ENCODE data around the gene ST6GALNAC6. TPM values are rescaled to one million over a fixed set of nuclear protein-coding genes. Genes with fewer than 3 reads are reported as not detected.

Gene ST6GALNAC6
- total and polyA plus RNA-seq, 2 of the 8 experiments (the other 6 are each of a cell fraction or from before 2014, with no cell fraction given) = 43.7 to 64.4 TPM

- Histone ChIP-seq H3K4me2 (ENCODE audit: insufficient read depth in 1 of 2, low read depth in 2 of 2, low read length in 2 of 2) (no peak overlapping the region), H3K4me1 (replicated peaks in 1 of 4; ENCODE audit: control insufficient read depth in 3 of 4, insufficient read depth in 4 of 4, low read length in 3 of 4) (peaks cover 0 to 16% (median 7%) of the 10 kb centered on the region in 4 experiments; a peak in 6 of 7 replicates), H2BK15ac (ENCODE audit: low read length) (no peak overlapping the region), H3K23ac (ENCODE audit: insufficient read length) (no peak overlapping the region), H2AK5ac (ENCODE audit: low read depth, low read length) (no peak overlapping the region), H4K8ac (ENCODE audit: extremely low read depth, insufficient read depth, low read length) (no peak overlapping the region), H3K14ac (ENCODE audit: insufficient read length) (no peak overlapping the region), H2BK20ac (ENCODE audit: low read length) (no peak overlapping the region), H3K18ac (ENCODE audit: extremely low read depth, low read length) (peak overlapping the region; percentile 72; the same call in 1 of the 2 replicates), H3K9ac (replicated peaks in 1 of 4; ENCODE audit: extremely low read depth in 1 of 4, low read depth in 3 of 4, low read length in 3 of 4) (no peak overlapping the region), H4K5ac (ENCODE audit: insufficient read length, low read depth, low read length) (no peak overlapping the region), H3K36me3 (ENCODE audit: control insufficient read depth in 2 of 4, insufficient read depth in 4 of 4, low read length in 3 of 4) (peaks cover 7 to 16% (median 13%) of the 10 kb centered on the region in 4 experiments), H3K27me3 (replicated peaks in 1 of 4; ENCODE audit: control insufficient read depth in 3 of 4, extremely low read depth in 1 of 4, insufficient read depth in 3 of 4, low read length in 3 of 4) (no peaks in the 10 kb centered on the region), H3K4ac (replicated peaks; ENCODE audit: insufficient read length, low read depth, low read length) (no peak overlapping the region), H3K23me2 (ENCODE audit: low read depth, low read length) (no peaks in the 10 kb centered on the region), H2AFZ (ENCODE audit: low read length) (no peak overlapping the region), H3K4me3 (ENCODE audit: extremely low read depth in 1 of 4, insufficient read depth in 2 of 4, low read depth in 3 of 4, low read length in 4 of 4) (no peak overlapping the region), H2BK12ac (ENCODE audit: low read depth, low read length) (no peak overlapping the region), H4K91ac (replicated peaks; ENCODE audit: insufficient read length, low read length) (no peak overlapping the region), H3K27ac (ENCODE audit: low read depth, low read length) (no peak overlapping the region), H3K79me2 (ENCODE audit: control insufficient read depth in 1 of 2, insufficient read depth in 2 of 2, low read length in 2 of 2) (no peaks in the 10 kb centered on the region), H3K79me1 (ENCODE audit: low read depth, low read length) (no peaks in the 10 kb centered on the region; the same call in 1 of the 2 replicates), H3K56ac (replicated peaks; ENCODE audit: insufficient read length, low read depth, low read length) (no peak overlapping the region), H2BK5ac (ENCODE audit: low read depth, low read length) (peak overlapping the region; percentile 86), H2BK120ac (replicated peaks; ENCODE audit: low read depth, low read length) (no peak overlapping the region), H3K9me3 (ENCODE audit: insufficient read depth in 2 of 2, low read depth in 1 of 2, low read length in 1 of 2) (no peaks in the 10 kb centered on the region), H4K20me1 (replicated peaks in 1 of 2; ENCODE audit: control insufficient read depth in 1 of 2, insufficient read depth in 2 of 2, low read length in 2 of 2) (peaks cover 8 to 20% of the 10 kb centered on the region in 2 experiments)
- FAIRE-seq = no peak
- DNase-seq (ENCODE audit: low read depth in 1 of 2, low spot score in 2 of 2) = peak; percentile 79 to 93
- POLR2A ChIA-PET (ENCODE audit: partially characterized antibody) = interaction anchor here (0.7 to 1.6 kb wide), 5 partner anchors 9 to 155 kb away, joined by 3 read pairs; partner anchors contain the start of gene PIP5KL1
- whole genome bisulfite sequencing, 2 experiments (ENCODE audit: extremely low coverage in 1 of 2, insufficient coverage in 1 of 2, insufficient read length in 1 of 2, insufficient replicate concordance in 2 of 2, low coverage in 1 of 2, low lambda C conversion rate in 2 of 2, missing lambda C conversion rate in 1 of 2) = 34% methylated on average over 13 of the region's 13 CpGs; no CpG with 5 or more reads in 1 of the 2 experiments
- CTCF ChIA-PET (ENCODE audit: partially characterized antibody) = interaction anchor here (0.6 to 35.5 kb wide), 44 partner anchors 11 to 488 kb away, joined by 3 to 825 read pairs (median 6); partner anchors contain the start of genes EEIG1, NAIF1, PIP5KL1 and ST6GALNAC4
- TF ChIP-seq POLR2A (IDR thresholded peaks at IDR 0.05; ENCODE audit: control extremely low read depth in 1 of 2, low read depth in 2 of 2, low read length in 2 of 2) = no peak
- peak; percentile 25; the same call in 1 of the 2 replicates for TF ChIP-seq BACH1 (IDR thresholded peaks at IDR 0.05; ENCODE audit: low read length)
- TF ChIP-seq, protein P1, sequence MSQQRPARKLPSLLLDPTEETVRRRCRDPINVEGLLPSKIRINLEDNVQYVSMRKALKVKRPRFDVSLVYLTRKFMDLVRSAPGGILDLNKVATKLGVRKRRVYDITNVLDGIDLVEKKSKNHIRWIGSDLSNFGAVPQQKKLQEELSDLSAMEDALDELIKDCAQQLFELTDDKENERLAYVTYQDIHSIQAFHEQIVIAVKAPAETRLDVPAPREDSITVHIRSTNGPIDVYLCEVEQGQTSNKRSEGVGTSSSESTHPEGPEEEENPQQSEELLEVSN (IDR thresholded peaks at IDR 0.05) = 0 out of 2 replicates have a peak, but pooled peaks have one; percentile 30
- TF ChIP-seq YY1 (IDR thresholded peaks at IDR 0.05; ENCODE audit: low read depth, low read length) = peak; percentile 54; the same call in 1 of the 2 replicates
- 0 out of 2 replicates have a peak, but pooled peaks have one; percentile 22 for TF ChIP-seq TBP (IDR thresholded peaks at IDR 0.05; ENCODE audit: low read depth, low read length)
- 0 out of 2 replicates have a peak, but pooled peaks have one; percentile 51 for TF ChIP-seq SP4 (IDR thresholded peaks at IDR 0.05; ENCODE audit: low read length)
- TF ChIP-seq CHD1 (IDR thresholded peaks at IDR 0.05; ENCODE audit: low read depth, low read length) = no peak
Measured at GRCh38 chr9:127943731-127944144, 44.3 kb upstream of the ST6GALNAC6 start.
